HepG2 (cell line): Measurements from ENCODE around the gene ZNF578. TPM values are rescaled to one million over a fixed set of nuclear protein-coding genes. Genes with fewer than 3 reads are reported as not detected.

Source experiments
- ATAC-seq: fragments of 200-7000 bp; cut with Tn5 transposase; 3 replicates; pipeline ENCODE4 v1.9.1; 2020; ENCODE audit warnings: mild to moderate bottlenecking, moderate library complexity
- BruUV-seq: library from RNA; stranded (reverse); fragments of 400-500 nt; replicated peaks from 2 replicates; lab custom pipeline; 2021; lab: Mats Ljungman, UMichigan
- CTCF ChIA-PET: fragments of 300-600 bp; formaldehyde crosslinking; extraction: SDS; loops from one replicate; lab custom pipeline; 2021; ENCODE audit warnings: low total read pairs, inconsistent platforms, low intra/inter-chr PET ratio; lab: Yijun Ruan, JAX
- POLR2A ChIA-PET: fragments of 350-600 bp; sonication (Branson Sonifier 250); formaldehyde crosslinking; loops from one replicate; lab custom pipeline; 2020; ENCODE audit warnings: antibody characterized with exemption, inconsistent platforms; lab: Yijun Ruan, JAX
- DNase-seq: peaks from one replicate; pipeline ENCODE4 v3.0.0-alpha.2; 2015; ENCODE audit warnings: low spot score
- FAIRE-seq: peaks from 3 replicates; lab custom pipeline; 2011; peaks lifted over from hg19 to GRCh38; lab: Jason Lieb, UNC
- H2AFZ ChIP-seq: one replicate; pipeline ENCODE4 v1.6.1; 2011; ENCODE audit warnings: low read length, inconsistent platforms
- H3K27ac ChIP-seq: fragments of 300-600 bp; 3 replicates; pipeline ENCODE4 v1.8.0; 2011; ENCODE audit warnings: mixed run types, mild to moderate bottlenecking, mixed read lengths, low read length, inconsistent platforms; ENCODE audit not compliant: insufficient read depth; ENCODE audit errors: extremely low read length
- H3K27me3 ChIP-seq, 2 experiments: fragments of 200-600 bp in 1 of 2; 2 replicates in 1 of 2; 3 replicates in 1 of 2; pipeline versions ENCODE4 v1.6.0 to v1.8.0; 2011; ENCODE audit warnings: low read length in 2 of 2, mild to moderate bottlenecking in 2 of 2, moderate library complexity in 2 of 2, inconsistent platforms in 1 of 2; ENCODE audit not compliant: insufficient read depth in 2 of 2, control insufficient read depth in 1 of 2
- H3K36me3 ChIP-seq, 2 experiments: fragments of 200-600 bp in 1 of 2; replicated peaks in 1 of 2; 2 replicates in 1 of 2; 3 replicates in 1 of 2; pipeline versions ENCODE4 v1.5.1 to v1.8.0; 2011; ENCODE audit warnings: low read length in 2 of 2, inconsistent platforms in 1 of 2; ENCODE audit not compliant: insufficient read depth in 2 of 2, control insufficient read depth in 1 of 2
- H3K4me1 ChIP-seq: 2 replicates; pipeline ENCODE4 v1.5.1; 2012; ENCODE audit warnings: low read length, inconsistent platforms; ENCODE audit not compliant: insufficient read depth
- H3K4me2 ChIP-seq: 2 replicates; pipeline ENCODE4 v1.6.0; 2011; ENCODE audit warnings: low read depth, low read length, inconsistent platforms
- H3K4me3 ChIP-seq, 3 experiments: fragments of 200-600 bp in 1 of 3; sonication (generic), shearing (Covaris generic) in 1 of 3; replicated peaks in 1 of 3; 2 replicates each; pipeline ENCODE4 v1.5.1; 2011 to 2016; ENCODE audit warnings: low read length in 3 of 3, inconsistent platforms in 2 of 3, low read depth in 2 of 3, mild to moderate bottlenecking in 2 of 3, control low read depth in 1 of 3, mixed read lengths in 1 of 3; ENCODE audit not compliant: insufficient read depth in 1 of 3
- H3K79me2 ChIP-seq: one replicate; pipeline ENCODE4 v1.6.1; 2011; ENCODE audit warnings: low read length, inconsistent platforms; ENCODE audit not compliant: insufficient read depth
- H3K9ac ChIP-seq: 2 replicates; pipeline ENCODE4 v1.6.0; 2011; ENCODE audit warnings: mild to moderate bottlenecking, low read depth, low read length, inconsistent platforms; ENCODE audit not compliant: insufficient read depth
- H3K9me3 ChIP-seq: 2 replicates; pipeline ENCODE4 v1.5.1; 2012; ENCODE audit warnings: mild to moderate bottlenecking, low read length
- H4K20me1 ChIP-seq: 2 replicates; pipeline ENCODE4 v1.6.0; 2011; ENCODE audit warnings: inconsistent platforms, mild to moderate bottlenecking, low read length, moderate library complexity; ENCODE audit not compliant: insufficient read depth
- KLF16 ChIP-seq, 2 experiments: sonication (generic) in 1 of 2; formaldehyde crosslinking in 1 of 2; IDR thresholded peaks; 2 replicates each; pipeline versions ENCODE4 v1.6.1 to v1.8.0; 2016 to 2023; ENCODE audit warnings: missing genetic modification reagents in 2 of 2, missing compliant biosample characterization in 1 of 2
- STAG1 ChIP-seq: sonication (generic); formaldehyde crosslinking; IDR thresholded peaks from 2 replicates; pipeline ENCODE4 v1.4.0; 2020; ENCODE audit warnings: missing genetic modification reagents
- ZNF207 ChIP-seq: fragments of 450-650 bp; IDR thresholded peaks from 2 replicates; pipeline ENCODE4 v1.6.1; 2016; ENCODE audit warnings: antibody characterized with exemption, borderline replicate concordance
- ZNF274 ChIP-seq: sonication (generic); formaldehyde crosslinking; IDR thresholded peaks from 2 replicates; pipeline ENCODE4 v1.5.1; 2020; ENCODE audit warnings: mild to moderate bottlenecking, missing genetic modification reagents
- WGBS: methylation state at CpG from one replicate; pipeline ENCODE4 v1.1.6; 2017; ENCODE audit warnings: low lambda C conversion rate; 5-methylcytosine and 5-hydroxymethylcytosine counted together
- in situ Hi-C: cut with HindIII; loops from 2 replicates; pipeline ENCODE4 v1.10.0; 2017; ENCODE audit warnings: low pct_unique_long_range_greater_than_20kb; ENCODE audit not compliant: extremely low pct_ligation_motif_present
- intact Hi-C: fragments of 100-400 bp; cut with micrococcal nuclease; formaldehyde crosslinking; loops from one replicate; pipeline ENCODE4 v1.10.0; 2022; ENCODE audit not compliant: unreplicated experiment
- polyA plus RNA-seq, 8 experiments: library from polyadenylated mRNA; depleted of rRNA in 3 of 8; stranded (reverse) in 7 of 8; unstranded in 1 of 8; fragments of >200 nt; fragmentation: Illumina TruSeq in 4 of 8; extraction: Trizol in 4 of 8; gene quantifications; 2 replicates each; pipeline versions ENCODE4 v1.2.1 to v1.2.3, GENCODE V29; 2011 to 2016; ENCODE audit warnings: low read depth in 4 of 8, missing spikeins in 1 of 8, mixed read lengths in 1 of 8; ENCODE audit not compliant: insufficient read depth in 1 of 8
- total RNA-seq, 5 experiments: library from RNA; depleted of rRNA; stranded (reverse); fragments of >200 nt; fragmentation: Illumina TruSeq; extraction: Trizol; gene quantifications; 2 replicates each; pipeline ENCODE4 v1.2.3, GENCODE V29; 2016; ENCODE audit warnings: low read depth in 1 of 5
- TF ChIP-seq, protein P1 (sequence below): sonication (generic); formaldehyde crosslinking; IDR thresholded peaks from 2 replicates; pipeline ENCODE4 v1.5.0; 2020; ENCODE audit warnings: mild to moderate bottlenecking, missing genetic modification reagents, moderate library complexity

ZNF578 gene
- total and polyA plus RNA-seq, 2 of the 13 experiments (the other 11 are each of a cell fraction or from before 2014, with no cell fraction given) = not detected

DNA sequence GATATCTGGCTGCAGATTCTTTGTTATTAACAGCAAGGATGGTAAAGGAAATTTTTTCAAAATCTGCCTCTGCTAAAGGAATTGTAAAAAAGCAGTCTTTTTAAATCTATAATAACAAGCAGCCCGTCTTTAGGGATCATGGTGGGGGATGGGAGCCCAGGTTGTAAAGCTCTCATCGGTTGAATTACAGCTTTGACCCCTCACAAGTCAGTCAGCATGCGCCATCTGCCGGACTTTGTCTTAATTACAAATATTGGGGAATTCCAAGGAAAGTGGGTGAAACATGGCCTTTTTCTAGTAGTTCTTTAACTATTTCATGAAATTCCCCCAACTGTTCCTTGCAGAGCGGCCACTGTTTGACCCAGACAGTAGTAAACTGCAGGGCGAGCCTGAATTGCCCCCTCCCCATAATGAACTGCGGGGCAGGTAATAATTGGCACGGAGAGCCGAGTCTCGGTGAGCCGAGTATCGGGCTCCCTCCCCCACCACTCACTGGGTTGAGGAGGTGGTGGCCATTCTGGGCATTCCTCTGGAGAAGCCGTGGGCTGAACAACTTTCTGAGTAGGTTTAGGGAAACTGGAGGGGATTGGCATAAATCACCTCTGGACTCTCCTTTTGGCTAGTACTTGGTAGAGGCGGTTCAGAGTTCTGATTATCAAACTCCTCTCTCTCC, 11.6 kb downstream of the ZNF578 start:
- no peaks in the 10 kb centered on the region for H3K27me3 ChIP-seq
- no peaks in the 10 kb centered on the region for H3K4me1 ChIP-seq
- H2AFZ ChIP-seq = no peak overlapping the region
- DNase-seq (peak; percentile 24), FAIRE-seq (no peak), ATAC-seq (no peak)
- CTCF ChIA-PET = interaction anchor here (1.3 kb wide), 1 partner anchor 217 kb away, joined by 9 read pairs; no protein-coding TSS in a partner anchor
- intact Hi-C loops (no loop called here), in situ Hi-C loops (no loop called here)
- H3K79me2 ChIP-seq = no peaks in the 10 kb centered on the region
- H3K4me3 ChIP-seq = no peak overlapping the region
- H3K36me3 ChIP-seq = no peaks in the 10 kb centered on the region
- no peak overlapping the region for H3K9ac ChIP-seq
- no peak overlapping the region for H3K4me2 ChIP-seq
- no peaks in the 10 kb centered on the region for H4K20me1 ChIP-seq
- TF ChIP-seq STAG1 = peak; percentile 54
- TF ChIP-seq, protein P1, sequence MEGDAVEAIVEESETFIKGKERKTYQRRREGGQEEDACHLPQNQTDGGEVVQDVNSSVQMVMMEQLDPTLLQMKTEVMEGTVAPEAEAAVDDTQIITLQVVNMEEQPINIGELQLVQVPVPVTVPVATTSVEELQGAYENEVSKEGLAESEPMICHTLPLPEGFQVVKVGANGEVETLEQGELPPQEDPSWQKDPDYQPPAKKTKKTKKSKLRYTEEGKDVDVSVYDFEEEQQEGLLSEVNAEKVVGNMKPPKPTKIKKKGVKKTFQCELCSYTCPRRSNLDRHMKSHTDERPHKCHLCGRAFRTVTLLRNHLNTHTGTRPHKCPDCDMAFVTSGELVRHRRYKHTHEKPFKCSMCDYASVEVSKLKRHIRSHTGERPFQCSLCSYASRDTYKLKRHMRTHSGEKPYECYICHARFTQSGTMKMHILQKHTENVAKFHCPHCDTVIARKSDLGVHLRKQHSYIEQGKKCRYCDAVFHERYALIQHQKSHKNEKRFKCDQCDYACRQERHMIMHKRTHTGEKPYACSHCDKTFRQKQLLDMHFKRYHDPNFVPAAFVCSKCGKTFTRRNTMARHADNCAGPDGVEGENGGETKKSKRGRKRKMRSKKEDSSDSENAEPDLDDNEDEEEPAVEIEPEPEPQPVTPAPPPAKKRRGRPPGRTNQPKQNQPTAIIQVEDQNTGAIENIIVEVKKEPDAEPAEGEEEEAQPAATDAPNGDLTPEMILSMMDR (CRISPR knock-in tag) = peak; percentile 49
- no peak for TF ChIP-seq KLF16 (CRISPR knock-in tag; IDR thresholded peaks at IDR 0.05)
- 55% methylated on average over 13 of the region's 14 CpGs for WGBS
- BruUV-seq = no TSS peak
- no peak overlapping the region for H3K27ac ChIP-seq
- POLR2A ChIA-PET = no interaction called here
- H3K9me3 ChIP-seq = peaks cover 96% of the 10 kb centered on the region

DNA sequence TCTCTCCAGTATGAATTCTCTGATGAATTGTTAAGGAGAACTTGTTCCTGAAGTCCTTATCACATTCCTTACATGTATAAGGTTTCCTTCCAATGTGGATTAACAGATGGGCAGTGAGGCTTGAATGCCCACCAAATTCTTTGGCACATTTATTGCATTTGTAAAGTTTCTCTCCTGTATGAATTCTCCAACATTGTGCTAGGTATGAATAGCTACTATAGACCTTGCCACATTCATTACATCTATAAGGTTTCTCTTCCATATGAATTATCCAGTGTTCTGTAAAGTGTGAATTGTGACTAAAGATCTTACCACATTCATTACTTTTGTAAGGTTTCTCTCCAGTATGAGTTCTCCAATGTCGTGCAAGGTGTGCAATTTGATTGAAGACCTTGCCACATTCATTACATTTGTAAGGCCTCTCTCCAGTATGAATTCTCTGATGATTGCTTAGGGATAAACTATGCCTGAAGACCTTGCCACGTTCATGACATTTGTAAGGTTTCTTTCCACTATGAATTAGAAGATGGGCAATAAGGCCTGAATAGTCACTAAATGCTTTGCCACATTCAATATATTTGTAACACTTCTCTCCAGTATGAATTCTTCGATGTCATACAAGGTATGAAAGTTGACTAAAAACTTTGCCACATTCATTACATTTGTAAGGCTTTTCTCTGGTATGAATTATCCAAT, 20.4 kb downstream of the ZNF578 start:
- 3% methylated on average over 3 of the region's 3 CpGs for WGBS
- no peaks in the 10 kb centered on the region for H3K79me2 ChIP-seq

More for the DNA sequence above, 20.4 kb downstream of the ZNF578 start:
- H4K20me1 ChIP-seq = no peaks in the 10 kb centered on the region
- in situ Hi-C loops = no loop called here
- no peak for FAIRE-seq
- no peak for TF ChIP-seq ZNF207
- TF ChIP-seq ZNF274 = peak; percentile 98; the same call in 1 of the 2 replicates
- TF ChIP-seq, all 625 proteins: peak for 1
- Histone ChIP-seq H3K9ac (no peak overlapping the region), H2AFZ (no peak overlapping the region), H3K4me1 (no peaks in the 10 kb centered on the region), H3K27me3 (no peaks in the 10 kb centered on the region), H3K9me3 (peaks cover 98% of the 10 kb centered on the region), H3K27ac (no peak overlapping the region), H3K4me3 (no peak overlapping the region), H3K36me3 (no peaks in the 10 kb centered on the region), H3K4me2 (no peak overlapping the region)
- ATAC-seq = no peak
- BruUV-seq = no TSS peak
- CTCF ChIA-PET = no interaction called here
- POLR2A ChIA-PET = no interaction called here
- intact Hi-C loops = no loop called here
- no peak for DNase-seq
